Loucy (cell line): ENCODE results near the gene MYDGF.

Experiments used
- H2AFZ ChIP-seq: fragments of 200-600 bp; sonication (generic); 2 replicates; pipeline ENCODE4 v1.6.0; 2016; ENCODE audit warnings: antibody characterized with exemption, mild to moderate bottlenecking, low read length, moderate library complexity
- H3F3A ChIP-seq: fragments of 200-600 bp; 2 replicates; pipeline ENCODE4 v1.6.0; 2016; ENCODE audit warnings: antibody characterized with exemption, low read depth, mild to moderate bottlenecking
- H3K27me3 ChIP-seq: fragments of 200-600 bp; sonication (generic); 2 replicates; pipeline ENCODE4 v1.6.1; 2014; ENCODE audit warnings: low read length, mild to moderate bottlenecking; ENCODE audit not compliant: insufficient read depth, poor library complexity, severe bottlenecking
- H3K36me3 ChIP-seq: fragments of 200-600 bp; sonication (generic); 2 replicates; pipeline ENCODE4 v1.6.1; 2016; ENCODE audit warnings: low read length; ENCODE audit not compliant: insufficient read depth
- H3K4me1 ChIP-seq: fragments of 200-600 bp; sonication (generic); 2 replicates; pipeline ENCODE4 v1.5.1; 2014; ENCODE audit warnings: low read length, mild to moderate bottlenecking; ENCODE audit not compliant: insufficient read depth, poor library complexity, severe bottlenecking
- H3K4me2 ChIP-seq: fragments of 200-600 bp; sonication (generic); 2 replicates; pipeline ENCODE4 v1.6.0; 2014; ENCODE audit warnings: antibody characterized with exemption, low read length, low read depth, mild to moderate bottlenecking; ENCODE audit not compliant: poor library complexity, severe bottlenecking
- H3K4me3 ChIP-seq: fragments of 200-600 bp; sonication (generic); 2 replicates; pipeline ENCODE4 v1.5.1; 2014; ENCODE audit warnings: low read length, mild to moderate bottlenecking, mixed read lengths; ENCODE audit not compliant: poor library complexity, severe bottlenecking
- H3K79me2 ChIP-seq: fragments of 200-600 bp; sonication (generic); 2 replicates; pipeline ENCODE4 v1.6.1; 2014; ENCODE audit warnings: low read length; ENCODE audit not compliant: insufficient read depth
- H3K9ac ChIP-seq: fragments of 200-600 bp; sonication (generic); 2 replicates; pipeline ENCODE4 v1.6.0; 2014; ENCODE audit warnings: mild to moderate bottlenecking, low read depth, low read length, moderate library complexity; ENCODE audit not compliant: poor library complexity, severe bottlenecking
- H3K9me2 ChIP-seq: fragments of 200-600 bp; sonication (generic); replicated peaks from 2 replicates; pipeline ENCODE4 v1.6.1; 2016; ENCODE audit warnings: low read depth, low read length, mixed read lengths
- H3K9me3 ChIP-seq: fragments of 200-600 bp; sonication (generic); 2 replicates; pipeline ENCODE4 v1.6.1; 2014; ENCODE audit warnings: mild to moderate bottlenecking, antibody characterized with exemption, low read length, low read depth; ENCODE audit not compliant: insufficient read depth
- H4K20me1 ChIP-seq: fragments of 200-600 bp; sonication (generic); 2 replicates; pipeline ENCODE4 v1.6.0; 2014; ENCODE audit warnings: antibody characterized with exemption, low read length, mild to moderate bottlenecking; ENCODE audit not compliant: insufficient read depth, poor library complexity, severe bottlenecking
- EZH2phosphoT487 ChIP-seq: fragments of 200-600 bp; IDR thresholded peaks from 2 replicates; pipeline ENCODE4 v1.6.1; 2018; ENCODE audit warnings: antibody characterized with exemption, mild to moderate bottlenecking, moderate library complexity, borderline replicate concordance
- TF ChIP-seq, protein P1 (sequence below): fragments of 200-600 bp; sonication (generic); conservative IDR thresholded peaks from 2 replicates; pipeline ENCODE4 v1.5.1; 2014; ENCODE audit warnings: mild to moderate bottlenecking, antibody characterized with exemption, low read length

MYDGF gene

DNA sequence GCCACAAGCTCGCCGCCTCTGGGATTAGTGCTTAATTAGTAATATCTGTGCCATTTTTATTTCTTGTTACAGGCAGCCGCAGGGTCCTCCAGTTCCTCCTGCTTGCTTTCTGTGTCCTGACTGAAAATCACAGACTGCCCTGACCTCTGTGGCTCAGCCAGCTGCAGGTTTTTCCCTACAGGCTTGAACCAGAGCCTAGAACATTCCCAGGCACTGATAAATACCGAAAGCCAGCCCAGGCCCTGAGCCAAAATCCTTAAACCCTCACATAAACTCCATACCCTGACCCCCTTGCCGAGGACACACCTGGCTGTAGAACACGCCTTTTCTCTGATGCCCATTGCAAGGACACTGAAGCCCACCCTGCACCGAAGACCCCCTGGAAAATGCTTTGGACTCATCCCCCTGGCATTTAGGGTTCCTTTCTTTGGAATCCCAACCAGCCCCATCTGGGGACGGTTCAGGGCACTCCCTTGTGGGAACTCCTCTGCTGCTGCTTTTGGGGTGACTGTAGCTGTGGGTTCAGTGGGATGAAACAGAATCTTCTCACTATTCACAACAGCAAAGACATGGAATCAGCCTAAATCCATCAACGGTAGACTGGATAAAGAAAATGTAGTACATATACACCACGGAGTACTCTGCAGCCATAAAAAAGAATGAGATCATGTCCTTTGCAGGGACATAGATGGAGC lies 38.0 kb upstream of the MYDGF start:
- no peak overlapping the region for H3K9ac ChIP-seq
- H3K9me3 ChIP-seq = no peaks in the 10 kb centered on the region
- H3K4me1 ChIP-seq = no peaks in the 10 kb centered on the region
- TF ChIP-seq EZH2phosphoT487 = no peak
- TF ChIP-seq, protein P1, sequence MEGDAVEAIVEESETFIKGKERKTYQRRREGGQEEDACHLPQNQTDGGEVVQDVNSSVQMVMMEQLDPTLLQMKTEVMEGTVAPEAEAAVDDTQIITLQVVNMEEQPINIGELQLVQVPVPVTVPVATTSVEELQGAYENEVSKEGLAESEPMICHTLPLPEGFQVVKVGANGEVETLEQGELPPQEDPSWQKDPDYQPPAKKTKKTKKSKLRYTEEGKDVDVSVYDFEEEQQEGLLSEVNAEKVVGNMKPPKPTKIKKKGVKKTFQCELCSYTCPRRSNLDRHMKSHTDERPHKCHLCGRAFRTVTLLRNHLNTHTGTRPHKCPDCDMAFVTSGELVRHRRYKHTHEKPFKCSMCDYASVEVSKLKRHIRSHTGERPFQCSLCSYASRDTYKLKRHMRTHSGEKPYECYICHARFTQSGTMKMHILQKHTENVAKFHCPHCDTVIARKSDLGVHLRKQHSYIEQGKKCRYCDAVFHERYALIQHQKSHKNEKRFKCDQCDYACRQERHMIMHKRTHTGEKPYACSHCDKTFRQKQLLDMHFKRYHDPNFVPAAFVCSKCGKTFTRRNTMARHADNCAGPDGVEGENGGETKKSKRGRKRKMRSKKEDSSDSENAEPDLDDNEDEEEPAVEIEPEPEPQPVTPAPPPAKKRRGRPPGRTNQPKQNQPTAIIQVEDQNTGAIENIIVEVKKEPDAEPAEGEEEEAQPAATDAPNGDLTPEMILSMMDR = no peak
- no peaks in the 10 kb centered on the region for H3K27me3 ChIP-seq
- no peaks in the 10 kb centered on the region for H4K20me1 ChIP-seq
- H3F3A ChIP-seq = no peaks in the 10 kb centered on the region
- peaks cover 55% of the 10 kb centered on the region; the same call in 1 of the 2 replicates for H3K36me3 ChIP-seq
- H3K4me2 ChIP-seq = no peak overlapping the region
- no peak overlapping the region for H2AFZ ChIP-seq
- no peaks in the 10 kb centered on the region for H3K79me2 ChIP-seq
- no peaks in the 10 kb centered on the region for H3K9me2 ChIP-seq
- H3K4me3 ChIP-seq = no peak overlapping the region

DNA sequence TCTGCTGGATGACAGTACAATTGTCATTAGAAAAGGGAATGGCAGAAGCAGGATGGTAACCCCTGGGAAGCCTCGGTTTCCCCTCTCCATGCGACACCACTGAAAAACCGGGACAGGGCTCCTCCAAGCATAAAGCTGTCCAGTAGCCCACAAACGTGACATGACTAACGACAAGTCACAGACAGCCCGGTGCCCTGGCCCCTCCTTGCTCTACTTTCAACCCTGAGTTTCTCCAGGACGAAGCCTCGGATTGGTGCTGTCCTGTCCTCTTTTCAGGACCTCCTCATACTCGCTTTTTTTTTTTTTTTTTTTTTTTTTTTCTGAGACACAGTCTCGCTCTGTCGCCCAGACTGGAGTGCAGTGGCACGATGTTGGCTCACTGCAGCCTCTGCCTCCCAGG lies 37.2 kb upstream of the MYDGF start:
- H4K20me1 ChIP-seq = no peaks in the 10 kb centered on the region
- H3K79me2 ChIP-seq = no peaks in the 10 kb centered on the region
- no peaks in the 10 kb centered on the region for H3F3A ChIP-seq
- no peak overlapping the region for H3K9ac ChIP-seq
- no peak for TF ChIP-seq EZH2phosphoT487
- TF ChIP-seq, protein P1 = no peak
- no peak overlapping the region for H3K4me2 ChIP-seq
- no peak overlapping the region for H3K4me3 ChIP-seq
- H3K36me3 ChIP-seq = peaks cover 53% of the 10 kb centered on the region; the same call in 1 of the 2 replicates
- H2AFZ ChIP-seq = no peak overlapping the region
- no peaks in the 10 kb centered on the region for H3K9me3 ChIP-seq
- H3K9me2 ChIP-seq = no peaks in the 10 kb centered on the region
- H3K4me1 ChIP-seq = no peaks in the 10 kb centered on the region
- no peaks in the 10 kb centered on the region for H3K27me3 ChIP-seq

DNA sequence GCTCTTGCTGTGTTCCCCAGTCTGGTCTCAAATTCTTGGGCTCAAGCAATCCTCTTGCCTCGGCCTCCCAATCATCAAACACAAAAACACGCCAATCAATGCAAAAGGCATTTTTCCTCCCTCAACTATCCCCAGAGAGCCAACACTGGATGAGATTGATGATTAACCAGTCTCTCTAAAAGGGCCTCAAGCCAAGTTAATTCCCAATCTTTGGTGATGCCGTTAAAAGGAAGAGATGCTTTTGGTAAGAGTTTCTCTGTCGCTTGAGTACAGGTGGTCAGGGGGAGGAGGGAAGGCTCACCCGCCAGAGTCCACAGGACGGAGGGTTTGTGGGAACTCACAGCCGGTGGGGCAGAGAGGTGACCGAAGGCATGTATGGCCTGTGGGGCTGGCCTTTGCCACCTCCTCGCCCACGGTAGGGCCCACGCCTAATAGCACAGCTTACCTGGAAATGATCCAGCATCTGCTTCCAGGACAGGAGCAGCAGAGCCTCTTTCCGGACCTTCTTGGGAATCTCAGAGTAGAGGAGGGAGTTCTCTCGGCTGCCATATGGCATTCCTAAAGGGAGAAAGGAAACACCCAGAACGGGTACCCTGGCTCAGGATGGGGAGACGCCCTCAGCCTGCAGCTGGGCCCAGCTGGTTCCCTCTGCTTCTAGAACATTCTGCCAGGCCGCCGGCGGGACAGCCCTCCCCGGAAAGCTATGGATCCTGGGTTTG lies 35.4 kb upstream of the MYDGF start:
- no peak overlapping the region for H3K4me3 ChIP-seq
- no peaks in the 10 kb centered on the region for H3K9me3 ChIP-seq
- peaks cover 56% of the 10 kb centered on the region; the same call in 1 of the 2 replicates for H3K36me3 ChIP-seq

More for the DNA sequence above, 35.4 kb upstream of the MYDGF start:
- Histone ChIP-seq H2AFZ (no peak overlapping the region), H3F3A (no peaks in the 10 kb centered on the region), H3K79me2 (no peaks in the 10 kb centered on the region), H3K4me1 (no peaks in the 10 kb centered on the region), H4K20me1 (no peaks in the 10 kb centered on the region), H3K27me3 (no peaks in the 10 kb centered on the region), H3K9ac (no peak overlapping the region), H3K9me2 (no peaks in the 10 kb centered on the region), H3K4me2 (no peak overlapping the region)
- TF ChIP-seq EZH2phosphoT487 = no peak
- TF ChIP-seq, protein P1 = no peak
